HepG2 (cell line): ENCODE measurements around the gene MAPK12. TPM values are rescaled to one million over a fixed set of nuclear protein-coding genes. Genes with fewer than 3 reads are reported as not detected.

Experiments used
- AKAP8 ChIP-seq: sonication (generic); formaldehyde crosslinking; IDR thresholded peaks from 2 replicates; pipeline ENCODE4 v1.5.1; 2020; ENCODE audit warnings: mild to moderate bottlenecking, missing genetic modification reagents
- CBX2 ChIP-seq, 2 experiments: fragments of 200-600 bp in 1 of 2; sonication (generic); formaldehyde crosslinking in 1 of 2; IDR thresholded peaks; 2 replicates each; pipeline versions ENCODE4 v1.7.0 to v1.8.1; 2018 to 2022; ENCODE audit warnings: low read depth in 2 of 2, low read length in 1 of 2, mild to moderate bottlenecking in 1 of 2, missing genetic modification reagents in 1 of 2
- EEA1 ChIP-seq: sonication (generic); formaldehyde crosslinking; IDR thresholded peaks from 2 replicates; pipeline ENCODE4 v1.5.1; 2020; ENCODE audit warnings: mild to moderate bottlenecking, missing genetic modification reagents, borderline replicate concordance
- HDAC1 ChIP-seq: sonication (generic); formaldehyde crosslinking; IDR thresholded peaks from 2 replicates; pipeline ENCODE4 v1.5.1; 2020; ENCODE audit warnings: mild to moderate bottlenecking, missing genetic modification reagents
- KLF6 ChIP-seq: IDR thresholded peaks from 2 replicates; pipeline ENCODE4 v1.8.0; 2016; ENCODE audit warnings: missing biosample characterization, missing genetic modification reagents
- PPARG ChIP-seq: conservative IDR thresholded peaks from 2 replicates; pipeline ENCODE4 v1.6.1; 2016; ENCODE audit warnings: missing biosample characterization, missing genetic modification reagents
- RBM39 ChIP-seq: fragments of 200-400 bp; formaldehyde crosslinking; IDR thresholded peaks from one replicate; pipeline ENCODE4 v1.6.1; 2018; ENCODE audit warnings: antibody characterized with exemption, mild to moderate bottlenecking, low read depth, low read length; ENCODE audit not compliant: poor library complexity, severe bottlenecking
- SALL1 ChIP-seq: sonication (generic); formaldehyde crosslinking; IDR thresholded peaks from 2 replicates; pipeline ENCODE4 v1.8.0; 2022; ENCODE audit warnings: mild to moderate bottlenecking, missing genetic modification reagents
- SOX13 ChIP-seq, 3 experiments: fragments of 450-650 bp in 1 of 3; sonication (generic) in 1 of 3; formaldehyde crosslinking in 1 of 3; IDR thresholded peaks in 2 of 3; conservative IDR thresholded peaks in 1 of 3; 2 replicates each; pipeline versions ENCODE4 v1.5.0 to v1.6.1; 2016 to 2020; ENCODE audit warnings: antibody characterized with exemption in 1 of 3, mild to moderate bottlenecking in 1 of 3, missing compliant biosample characterization in 1 of 3, missing genetic modification reagents in 1 of 3, moderate library complexity in 1 of 3
- SSRP1 ChIP-seq: IDR thresholded peaks from 2 replicates; pipeline ENCODE4 v1.6.1; 2016; ENCODE audit warnings: control low read depth
- TARDBP ChIP-seq: sonication (generic); formaldehyde crosslinking; IDR thresholded peaks from 2 replicates; pipeline ENCODE4 v1.8.0; 2022; ENCODE audit warnings: mild to moderate bottlenecking, missing genetic modification reagents
- ZBTB7A ChIP-seq: sonication (generic); formaldehyde crosslinking; IDR thresholded peaks from 2 replicates; pipeline ENCODE4 v1.8.0; 2022; ENCODE audit warnings: mild to moderate bottlenecking, missing genetic modification reagents
- ZC3H13 ChIP-seq: sonication (generic); formaldehyde crosslinking; IDR thresholded peaks from 2 replicates; pipeline ENCODE4 v1.8.1; 2023; ENCODE audit warnings: mild to moderate bottlenecking, missing genetic modification reagents, moderate library complexity
- ZKSCAN8 ChIP-seq: IDR thresholded peaks from 2 replicates; pipeline ENCODE4 v1.6.1; 2016; ENCODE audit warnings: borderline replicate concordance, missing genetic modification reagents, missing compliant biosample characterization
- ZMYM2 ChIP-seq: sonication (generic); formaldehyde crosslinking; IDR thresholded peaks from 2 replicates; pipeline ENCODE4 v1.8.0; 2022; ENCODE audit warnings: mild to moderate bottlenecking, missing genetic modification reagents
- ZNF543 ChIP-seq: sonication (generic); formaldehyde crosslinking; IDR thresholded peaks from 2 replicates; pipeline ENCODE4 v1.4.0; 2020; ENCODE audit warnings: mild to moderate bottlenecking, missing genetic modification reagents
- ZNF605 ChIP-seq: sonication (generic); formaldehyde crosslinking; IDR thresholded peaks from 2 replicates; pipeline ENCODE4 v1.8.0; 2022; ENCODE audit warnings: mild to moderate bottlenecking, missing genetic modification reagents
- ZSCAN25 ChIP-seq: sonication (generic); formaldehyde crosslinking; IDR thresholded peaks from 2 replicates; pipeline ENCODE4 v1.8.0; 2022; ENCODE audit warnings: mild to moderate bottlenecking, missing genetic modification reagents
- polyA plus RNA-seq, 8 experiments: library from polyadenylated mRNA; depleted of rRNA in 3 of 8; stranded (reverse) in 7 of 8; unstranded in 1 of 8; fragments of >200 nt; fragmentation: Illumina TruSeq in 4 of 8; extraction: Trizol in 4 of 8; gene quantifications; 2 replicates each; pipeline versions ENCODE4 v1.2.1 to v1.2.3, GENCODE V29; 2011 to 2016; ENCODE audit warnings: low read depth in 4 of 8, missing spikeins in 1 of 8, mixed read lengths in 1 of 8; ENCODE audit not compliant: insufficient read depth in 1 of 8
- total RNA-seq, 5 experiments: library from RNA; depleted of rRNA; stranded (reverse); fragments of >200 nt; fragmentation: Illumina TruSeq; extraction: Trizol; gene quantifications; 2 replicates each; pipeline ENCODE4 v1.2.3, GENCODE V29; 2016; ENCODE audit warnings: low read depth in 1 of 5
- TF ChIP-seq, protein P1 (sequence below): sonication (generic); formaldehyde crosslinking; IDR thresholded peaks from 2 replicates; pipeline ENCODE4; 2020; ENCODE audit warnings: missing genetic modification reagents, mild to moderate bottlenecking, borderline replicate concordance
- TF ChIP-seq, protein P2 (sequence below): sonication (generic); formaldehyde crosslinking; IDR thresholded peaks from 2 replicates; pipeline ENCODE4 v1.5.0; 2020; ENCODE audit warnings: mild to moderate bottlenecking, missing genetic modification reagents, moderate library complexity
- TF ChIP-seq, protein P3 (sequence below): sonication (generic); formaldehyde crosslinking; IDR thresholded peaks from 2 replicates; pipeline ENCODE4 v1.5.0; 2020; ENCODE audit warnings: missing genetic modification reagents
- TF ChIP-seq, protein P4 (sequence below): sonication (generic); formaldehyde crosslinking; IDR thresholded peaks from 2 replicates; pipeline ENCODE4 v1.5.1; 2020; ENCODE audit warnings: missing genetic modification reagents, mild to moderate bottlenecking, borderline replicate concordance

Gene MAPK12
- total and polyA plus RNA-seq, 2 of the 13 experiments (the other 11 are each of a cell fraction or from before 2014, with no cell fraction given): 22.2 to 23.3 TPM

DNA sequence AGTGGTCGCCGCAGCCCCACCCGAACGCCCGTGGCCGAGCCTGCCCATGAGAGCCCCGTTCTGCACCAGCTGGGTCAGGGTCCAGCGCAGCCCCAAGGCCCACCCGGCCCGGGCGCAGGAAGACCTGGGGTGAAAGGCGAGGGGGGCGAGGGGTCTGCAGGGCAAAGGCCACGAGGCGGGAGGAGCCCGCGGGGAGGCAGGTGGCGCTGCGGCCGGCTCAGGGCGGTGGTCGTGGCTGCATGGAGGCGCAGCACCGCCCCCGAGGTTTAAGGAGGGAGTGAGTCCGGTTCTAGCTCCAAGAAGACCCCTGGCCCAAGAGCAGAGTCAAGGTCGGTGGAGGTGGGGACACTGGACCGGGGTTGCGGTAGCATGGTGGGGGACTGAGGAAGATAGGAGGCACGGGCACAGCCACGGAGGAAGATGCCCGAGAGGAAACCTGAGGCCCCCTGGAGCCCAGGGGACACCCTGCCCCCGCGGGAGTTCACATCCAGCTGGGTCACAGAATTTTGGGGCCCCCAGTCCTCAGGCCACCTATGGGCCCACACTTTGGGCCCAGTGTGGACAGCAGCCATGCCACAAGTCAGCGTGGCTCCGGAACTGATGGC is 9.9 kb downstream of the MAPK12 start (continued):
- TF ChIP-seq AKAP8 (CRISPR knock-in tag) (peak; percentile 82; the same call in 1 of the 2 replicates), SALL1 (peak; percentile 21; the same call in 1 of the 2 replicates), ZKSCAN8 (CRISPR knock-in tag) (no peak), KLF6 (CRISPR knock-in tag) (no peak), ZMYM2 (CRISPR knock-in tag) (0 out of 2 replicates have a peak, but pooled peaks have one; percentile 18), ZNF543 (CRISPR knock-in tag) (peak; percentile 5; the same call in 1 of the 2 replicates), CBX2 (IDR thresholded peaks at IDR 0.05; ENCODE audit: low read depth, low read length) (no peak), CBX2 (CRISPR knock-in tag; IDR thresholded peaks at IDR 0.05; ENCODE audit: low read depth) (0 out of 2 replicates have a peak, but pooled peaks have one; percentile 18), SSRP1 (CRISPR knock-in tag) (no peak), SOX13 (IDR thresholded peaks at IDR 0.05) (no peak), SOX13 (CRISPR knock-in tag; conservative IDR thresholded peaks at IDR 0.05 in 1 of 2, IDR thresholded peaks at IDR 0.05 in 1 of 2) (0 out of 4 replicates have a peak, but pooled peaks of 1 of the 2 experiments have one; percentile 3), ZNF605 (CRISPR knock-in tag) (peak; percentile 51; the same call in 1 of the 2 replicates), HDAC1 (peak; percentile 4; the same call in 1 of the 2 replicates), ZC3H13 (no peak), TARDBP (CRISPR knock-in tag) (0 out of 2 replicates have a peak, but pooled peaks have one; percentile 20), EEA1 (CRISPR knock-in tag) (0 out of 2 replicates have a peak, but pooled peaks have one; percentile 30), ZBTB7A (peak; percentile 98), RBM39 (peak; percentile 34), PPARG (CRISPR knock-in tag) (0 out of 2 replicates have a peak, but pooled peaks have one; percentile 38), ZSCAN25 (CRISPR knock-in tag) (0 out of 2 replicates have a peak, but pooled peaks have one; percentile 13)
- TF ChIP-seq, protein P1, sequence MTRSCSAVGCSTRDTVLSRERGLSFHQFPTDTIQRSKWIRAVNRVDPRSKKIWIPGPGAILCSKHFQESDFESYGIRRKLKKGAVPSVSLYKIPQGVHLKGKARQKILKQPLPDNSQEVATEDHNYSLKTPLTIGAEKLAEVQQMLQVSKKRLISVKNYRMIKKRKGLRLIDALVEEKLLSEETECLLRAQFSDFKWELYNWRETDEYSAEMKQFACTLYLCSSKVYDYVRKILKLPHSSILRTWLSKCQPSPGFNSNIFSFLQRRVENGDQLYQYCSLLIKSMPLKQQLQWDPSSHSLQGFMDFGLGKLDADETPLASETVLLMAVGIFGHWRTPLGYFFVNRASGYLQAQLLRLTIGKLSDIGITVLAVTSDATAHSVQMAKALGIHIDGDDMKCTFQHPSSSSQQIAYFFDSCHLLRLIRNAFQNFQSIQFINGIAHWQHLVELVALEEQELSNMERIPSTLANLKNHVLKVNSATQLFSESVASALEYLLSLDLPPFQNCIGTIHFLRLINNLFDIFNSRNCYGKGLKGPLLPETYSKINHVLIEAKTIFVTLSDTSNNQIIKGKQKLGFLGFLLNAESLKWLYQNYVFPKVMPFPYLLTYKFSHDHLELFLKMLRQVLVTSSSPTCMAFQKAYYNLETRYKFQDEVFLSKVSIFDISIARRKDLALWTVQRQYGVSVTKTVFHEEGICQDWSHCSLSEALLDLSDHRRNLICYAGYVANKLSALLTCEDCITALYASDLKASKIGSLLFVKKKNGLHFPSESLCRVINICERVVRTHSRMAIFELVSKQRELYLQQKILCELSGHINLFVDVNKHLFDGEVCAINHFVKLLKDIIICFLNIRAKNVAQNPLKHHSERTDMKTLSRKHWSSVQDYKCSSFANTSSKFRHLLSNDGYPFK: 0 out of 2 replicates have a peak, but pooled peaks have one; percentile 40
- TF ChIP-seq, protein P2, sequence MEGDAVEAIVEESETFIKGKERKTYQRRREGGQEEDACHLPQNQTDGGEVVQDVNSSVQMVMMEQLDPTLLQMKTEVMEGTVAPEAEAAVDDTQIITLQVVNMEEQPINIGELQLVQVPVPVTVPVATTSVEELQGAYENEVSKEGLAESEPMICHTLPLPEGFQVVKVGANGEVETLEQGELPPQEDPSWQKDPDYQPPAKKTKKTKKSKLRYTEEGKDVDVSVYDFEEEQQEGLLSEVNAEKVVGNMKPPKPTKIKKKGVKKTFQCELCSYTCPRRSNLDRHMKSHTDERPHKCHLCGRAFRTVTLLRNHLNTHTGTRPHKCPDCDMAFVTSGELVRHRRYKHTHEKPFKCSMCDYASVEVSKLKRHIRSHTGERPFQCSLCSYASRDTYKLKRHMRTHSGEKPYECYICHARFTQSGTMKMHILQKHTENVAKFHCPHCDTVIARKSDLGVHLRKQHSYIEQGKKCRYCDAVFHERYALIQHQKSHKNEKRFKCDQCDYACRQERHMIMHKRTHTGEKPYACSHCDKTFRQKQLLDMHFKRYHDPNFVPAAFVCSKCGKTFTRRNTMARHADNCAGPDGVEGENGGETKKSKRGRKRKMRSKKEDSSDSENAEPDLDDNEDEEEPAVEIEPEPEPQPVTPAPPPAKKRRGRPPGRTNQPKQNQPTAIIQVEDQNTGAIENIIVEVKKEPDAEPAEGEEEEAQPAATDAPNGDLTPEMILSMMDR (CRISPR knock-in tag): peak; percentile 26; the same call in 1 of the 2 replicates
- TF ChIP-seq, protein P3, sequence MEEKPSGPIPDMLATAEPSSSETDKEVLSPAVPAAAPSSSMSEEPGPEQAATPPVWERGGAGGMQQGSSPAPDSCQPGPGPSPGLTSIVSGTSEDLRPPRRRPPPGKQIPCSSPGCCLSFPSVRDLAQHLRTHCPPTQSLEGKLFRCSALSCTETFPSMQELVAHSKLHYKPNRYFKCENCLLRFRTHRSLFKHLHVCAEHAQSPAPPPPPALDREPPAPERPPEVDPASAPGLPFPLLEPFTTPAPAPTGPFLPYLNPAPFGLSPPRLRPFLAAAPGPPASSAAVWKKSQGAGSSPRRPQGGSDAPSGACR (CRISPR knock-in tag): peak; percentile 46
- TF ChIP-seq, protein P4, sequence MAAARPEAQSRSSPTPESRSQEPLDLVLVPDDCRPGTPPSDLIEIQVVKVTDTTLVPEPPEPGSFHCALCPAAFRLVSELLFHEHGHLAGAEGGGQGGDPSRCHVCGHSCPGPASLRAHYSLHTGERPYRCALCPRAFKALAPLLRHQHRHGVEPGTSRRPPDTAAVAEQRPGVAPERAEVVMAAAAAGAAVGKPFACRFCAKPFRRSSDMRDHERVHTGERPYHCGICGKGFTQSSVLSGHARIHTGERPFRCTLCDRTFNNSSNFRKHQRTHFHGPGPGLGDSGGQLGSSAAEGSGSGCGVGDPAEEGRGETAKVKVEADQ (CRISPR knock-in tag): 0 out of 2 replicates have a peak, but pooled peaks have one; percentile 10
